ENCODE data around the gene KSR2.

Gene KSR2

DNA sequence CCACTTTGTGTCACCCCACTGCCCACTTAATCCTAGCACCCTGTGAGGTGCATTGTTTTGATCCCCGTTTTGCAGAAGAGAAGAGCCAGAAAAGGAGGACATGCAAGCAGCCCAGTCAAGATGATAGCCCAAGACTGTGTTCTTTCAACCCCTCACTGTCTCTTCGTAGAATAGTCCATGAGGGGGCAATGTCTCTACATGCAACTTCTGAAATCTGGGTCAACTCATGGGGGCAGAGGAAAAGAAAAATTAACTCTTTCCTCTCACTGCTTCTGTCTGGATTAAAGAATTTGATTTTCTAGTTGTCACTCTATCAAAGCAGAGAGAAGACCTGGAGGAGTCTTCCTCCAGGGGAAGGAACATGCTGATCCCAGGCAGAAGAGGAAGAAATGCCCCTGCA lies 377.8 kb downstream of the KSR2 start:
- H3K4me1 ChIP-seq (ENCODE audit: low read length): no peaks in the 10 kb centered on the region
- H3K27me3 ChIP-seq (ENCODE audit: low read depth, low read length): peaks cover 10% of the 10 kb centered on the region
- no peaks in the 10 kb centered on the region for H3K9me3 ChIP-seq (ENCODE audit: insufficient read depth, low read length)
- H3K36me3 ChIP-seq (replicated peaks; ENCODE audit: low read depth, low read length): no peaks in the 10 kb centered on the region
- H3K79me2 ChIP-seq (ENCODE audit: low read length): no peaks in the 10 kb centered on the region
- no peak overlapping the region for H3K27ac ChIP-seq (ENCODE audit: low read length)
- no peak overlapping the region for H3K4me2 ChIP-seq (ENCODE audit: low read length)
- no peaks in the 10 kb centered on the region for H4K20me1 ChIP-seq (ENCODE audit: insufficient read depth, low read length)
- H3K9ac ChIP-seq (ENCODE audit: low read length): no peak overlapping the region
- no peak overlapping the region for H2AFZ ChIP-seq (ENCODE audit: low read depth, low read length)
- no peak overlapping the region for H3K4me3 ChIP-seq (ENCODE audit: low read length)
- TF ChIP-seq EZH2phosphoT487 (IDR thresholded peaks at IDR 0.05; ENCODE audit: low read depth): no peak
- TF ChIP-seq, protein P1, sequence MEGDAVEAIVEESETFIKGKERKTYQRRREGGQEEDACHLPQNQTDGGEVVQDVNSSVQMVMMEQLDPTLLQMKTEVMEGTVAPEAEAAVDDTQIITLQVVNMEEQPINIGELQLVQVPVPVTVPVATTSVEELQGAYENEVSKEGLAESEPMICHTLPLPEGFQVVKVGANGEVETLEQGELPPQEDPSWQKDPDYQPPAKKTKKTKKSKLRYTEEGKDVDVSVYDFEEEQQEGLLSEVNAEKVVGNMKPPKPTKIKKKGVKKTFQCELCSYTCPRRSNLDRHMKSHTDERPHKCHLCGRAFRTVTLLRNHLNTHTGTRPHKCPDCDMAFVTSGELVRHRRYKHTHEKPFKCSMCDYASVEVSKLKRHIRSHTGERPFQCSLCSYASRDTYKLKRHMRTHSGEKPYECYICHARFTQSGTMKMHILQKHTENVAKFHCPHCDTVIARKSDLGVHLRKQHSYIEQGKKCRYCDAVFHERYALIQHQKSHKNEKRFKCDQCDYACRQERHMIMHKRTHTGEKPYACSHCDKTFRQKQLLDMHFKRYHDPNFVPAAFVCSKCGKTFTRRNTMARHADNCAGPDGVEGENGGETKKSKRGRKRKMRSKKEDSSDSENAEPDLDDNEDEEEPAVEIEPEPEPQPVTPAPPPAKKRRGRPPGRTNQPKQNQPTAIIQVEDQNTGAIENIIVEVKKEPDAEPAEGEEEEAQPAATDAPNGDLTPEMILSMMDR (IDR thresholded peaks at IDR 0.05; ENCODE audit: low read depth, low read length): no peak

GRCh38 chr12:117590386-117590785 lies 378.4 kb downstream of the KSR2 start:
- H3K27ac ChIP-seq (ENCODE audit: low read length): no peak overlapping the region
- no peaks in the 10 kb centered on the region for H3K36me3 ChIP-seq (replicated peaks; ENCODE audit: low read depth, low read length)
- H3K4me3 ChIP-seq (ENCODE audit: low read length): no peak overlapping the region
- TF ChIP-seq, protein P1 (IDR thresholded peaks at IDR 0.05; ENCODE audit: low read depth, low read length): no peak
- no peak for TF ChIP-seq EZH2phosphoT487 (IDR thresholded peaks at IDR 0.05; ENCODE audit: low read depth)
- no peak overlapping the region for H2AFZ ChIP-seq (ENCODE audit: low read depth, low read length)
- no peak overlapping the region for H3K9ac ChIP-seq (ENCODE audit: low read length)
- H3K4me2 ChIP-seq (ENCODE audit: low read length): no peak overlapping the region
- peaks cover 16% of the 10 kb centered on the region for H3K27me3 ChIP-seq (ENCODE audit: low read depth, low read length)
- no peaks in the 10 kb centered on the region for H4K20me1 ChIP-seq (ENCODE audit: insufficient read depth, low read length)
- no peaks in the 10 kb centered on the region for H3K4me1 ChIP-seq (ENCODE audit: low read length)
- H3K9me3 ChIP-seq (ENCODE audit: insufficient read depth, low read length): no peaks in the 10 kb centered on the region
- no peaks in the 10 kb centered on the region for H3K79me2 ChIP-seq (ENCODE audit: low read length)

- Histone ChIP-seq H3K9ac (ENCODE audit: low read length) (no peak overlapping the region), H3K27me3 (ENCODE audit: low read depth, low read length) (peaks cover 17% of the 10 kb centered on the region), H3K79me2 (ENCODE audit: low read length) (no peaks in the 10 kb centered on the region), H3K9me3 (ENCODE audit: insufficient read depth, low read length) (no peaks in the 10 kb centered on the region), H3K27ac (ENCODE audit: low read length) (no peak overlapping the region), H4K20me1 (ENCODE audit: insufficient read depth, low read length) (no peaks in the 10 kb centered on the region), H3K4me1 (ENCODE audit: low read length) (no peaks in the 10 kb centered on the region), H3K36me3 (replicated peaks; ENCODE audit: low read depth, low read length) (no peaks in the 10 kb centered on the region), H2AFZ (ENCODE audit: low read depth, low read length) (no peak overlapping the region), H3K4me3 (ENCODE audit: low read length) (no peak overlapping the region), H3K4me2 (ENCODE audit: low read length) (no peak overlapping the region)
- no peak for TF ChIP-seq EZH2phosphoT487 (IDR thresholded peaks at IDR 0.05; ENCODE audit: low read depth)
- TF ChIP-seq, protein P1 (IDR thresholded peaks at IDR 0.05; ENCODE audit: low read depth, low read length): no peak
These were observed 379.8 kb downstream of the KSR2 start for GRCh38 chr12:117589021-117589420.

DNA sequence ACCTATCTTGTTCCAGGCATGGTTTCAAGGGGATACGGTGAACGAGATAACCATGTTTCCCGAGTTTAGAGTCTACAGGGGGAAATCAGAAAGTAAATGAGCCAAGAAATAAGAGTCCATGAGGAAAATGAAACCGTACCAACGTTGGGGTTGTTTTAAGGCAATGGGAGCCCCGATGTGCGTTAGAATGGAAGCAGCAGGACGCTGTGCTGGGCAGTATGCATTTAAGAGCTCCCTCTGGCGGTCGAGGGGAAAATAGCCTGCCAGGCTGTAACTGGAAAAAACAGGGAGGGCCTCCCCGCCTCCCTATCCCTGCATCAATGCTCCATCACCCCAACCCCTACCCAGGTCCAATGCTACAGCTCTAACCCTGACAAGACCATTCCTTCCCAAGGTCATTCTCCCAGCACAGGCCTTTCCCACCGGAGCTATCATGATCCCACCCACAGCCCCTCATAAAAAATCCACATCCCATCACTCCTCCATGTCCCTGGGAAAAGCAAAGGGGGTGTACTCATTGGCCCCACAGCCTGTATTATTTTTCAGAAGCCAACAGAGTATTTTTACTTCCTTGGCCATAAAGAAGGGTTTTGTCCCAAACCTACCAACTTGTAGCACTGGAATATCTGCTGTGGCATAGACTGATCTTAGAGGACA lies 381.0 kb downstream of the KSR2 start:
- Histone ChIP-seq H3K9me3 (ENCODE audit: insufficient read depth, low read length) (no peaks in the 10 kb centered on the region), H3K9ac (ENCODE audit: low read length) (no peak overlapping the region), H3K36me3 (replicated peaks; ENCODE audit: low read depth, low read length) (no peaks in the 10 kb centered on the region), H3K79me2 (ENCODE audit: low read length) (no peaks in the 10 kb centered on the region), H3K4me2 (ENCODE audit: low read length) (no peak overlapping the region), H3K27ac (ENCODE audit: low read length) (no peak overlapping the region), H3K4me3 (ENCODE audit: low read length) (no peak overlapping the region), H2AFZ (ENCODE audit: low read depth, low read length) (no peak overlapping the region), H3K27me3 (ENCODE audit: low read depth, low read length) (peaks cover 15% of the 10 kb centered on the region), H4K20me1 (ENCODE audit: insufficient read depth, low read length) (no peaks in the 10 kb centered on the region), H3K4me1 (ENCODE audit: low read length) (no peaks in the 10 kb centered on the region)
- TF ChIP-seq EZH2phosphoT487 (IDR thresholded peaks at IDR 0.05; ENCODE audit: low read depth): no peak
- TF ChIP-seq, protein P1 (IDR thresholded peaks at IDR 0.05; ENCODE audit: low read depth, low read length): peak; percentile 79

All from OCI-LY3 (cell line).